SK-N-SH (cell line): Measurements from ENCODE around the gene TBXAS1. TPM values are rescaled to one million over a fixed set of nuclear protein-coding genes. Genes with fewer than 3 reads are reported as not detected.

Experiments
- CTCF ChIA-PET: fragments of 300-600, 350-600 bp; formaldehyde crosslinking; extraction: SDS; loops from one replicate; lab custom pipeline; 2021; lab: Yijun Ruan, JAX
- POLR2A ChIA-PET: fragments of 350-600 bp; sonication (Branson Sonifier 250); formaldehyde crosslinking; extraction: SDS; loops from one replicate; lab custom pipeline; 2020; ENCODE audit warnings: antibody characterized with exemption, inconsistent platforms; lab: Yijun Ruan, JAX
- DNase-seq: peaks from one replicate; pipeline ENCODE4 v3.0.0; 2012
- H2AFZ ChIP-seq: fragments of 200-600 bp; sonication (generic); 2 replicates; pipeline ENCODE4 v1.8.1; 2016; ENCODE audit warnings: antibody characterized with exemption, mild to moderate bottlenecking, low read depth
- H3F3A ChIP-seq: fragments of 200-600 bp; sonication (generic); replicated peaks from 2 replicates; pipeline ENCODE3; 2016; ENCODE audit warnings: antibody characterized with exemption, mild to moderate bottlenecking; ENCODE audit not compliant: insufficient read depth
- H3K27ac ChIP-seq, 2 experiments: fragments of 200-500 bp in 1 of 2; fragments of 200-600 bp in 1 of 2; sonication (Bioruptor generic) in 1 of 2; sonication (generic), shearing (Covaris generic) in 1 of 2; 2 replicates each; pipeline versions ENCODE4 v1.5.1 to v1.6.1; 2014 to 2016; ENCODE audit warnings: low read depth in 2 of 2, inconsistent platforms in 1 of 2, low read length in 1 of 2, mild to moderate bottlenecking in 1 of 2, mixed read lengths in 1 of 2
- H3K27me3 ChIP-seq: fragments of 200-600 bp; sonication (generic), shearing (Covaris generic); 2 replicates; pipeline ENCODE4 v1.6.1; 2016; ENCODE audit warnings: mixed run types; ENCODE audit not compliant: insufficient read depth
- H3K36me3 ChIP-seq, 2 experiments: fragments of 200-500 bp in 1 of 2; fragments of 200-600 bp in 1 of 2; sonication (Bioruptor generic) in 1 of 2; sonication (generic) in 1 of 2; replicated peaks in 1 of 2; 2 replicates each; pipeline versions ENCODE3 to v1.5.1; 2014 to 2016; ENCODE audit warnings: low read length in 1 of 2, mild to moderate bottlenecking in 1 of 2; ENCODE audit not compliant: insufficient read depth in 2 of 2, control insufficient read depth in 1 of 2
- H3K4me1 ChIP-seq, 2 experiments: fragments of 200-500 bp in 1 of 2; fragments of 200-600 bp in 1 of 2; sonication (Bioruptor generic) in 1 of 2; sonication (generic), shearing (Covaris generic) in 1 of 2; 2 replicates each; pipeline versions ENCODE4 v1.5.1 to v1.6.1; 2014 to 2016; ENCODE audit warnings: low read depth in 1 of 2, low read length in 1 of 2, mixed run types in 1 of 2; ENCODE audit not compliant: insufficient read depth in 2 of 2, control insufficient read depth in 1 of 2
- H3K4me2 ChIP-seq: fragments of 200-600 bp; sonication (generic), shearing (Covaris generic); 2 replicates; pipeline ENCODE4 v1.6.1; 2017; ENCODE audit warnings: mixed run types
- H3K4me3 ChIP-seq, 2 experiments: fragments of 200-500 bp in 1 of 2; fragments of 200-600 bp in 1 of 2; sonication (Bioruptor generic) in 1 of 2; sonication (generic), shearing (Covaris generic) in 1 of 2; 2 replicates each; pipeline versions ENCODE4 v1.5.1 to v1.8.1; 2014 to 2016; ENCODE audit warnings: low read depth in 2 of 2, inconsistent platforms in 1 of 2, low read length in 1 of 2, mild to moderate bottlenecking in 1 of 2, mixed read lengths in 1 of 2, moderate library complexity in 1 of 2
- H3K79me2 ChIP-seq: fragments of 200-600 bp; sonication (generic); 2 replicates; pipeline ENCODE4 v1.8.1; 2017; ENCODE audit warnings: mild to moderate bottlenecking; ENCODE audit not compliant: insufficient read depth
- H3K9ac ChIP-seq: fragments of 200-600 bp; sonication (generic); 2 replicates; pipeline ENCODE4 v1.6.1; 2017; ENCODE audit warnings: mixed run types
- H3K9me2 ChIP-seq: fragments of 200-600 bp; sonication (generic); 2 replicates; pipeline ENCODE4 v1.6.1; 2017; ENCODE audit warnings: mixed run types
- H3K9me3 ChIP-seq: fragments of 200-600 bp; sonication (generic); 2 replicates; pipeline ENCODE4 v1.6.1; 2017; ENCODE audit warnings: mixed run types, mild to moderate bottlenecking, moderate library complexity
- H4K20me1 ChIP-seq: fragments of 200-600 bp; sonication (generic); 2 replicates; pipeline ENCODE4 v1.6.1; 2017; ENCODE audit warnings: mild to moderate bottlenecking, mixed run types; ENCODE audit not compliant: insufficient read depth
- CHD2 ChIP-seq: fragments of 150-350 bp; IDR thresholded peaks from 2 replicates; pipeline ENCODE4 v1.6.1; 2018; ENCODE audit warnings: low read length; ENCODE audit not compliant: partially characterized antibody
- CTCF ChIP-seq: fragments of 200-600 bp; sonication (generic); IDR thresholded peaks from 2 replicates; pipeline ENCODE4 v1.6.1; 2017; ENCODE audit warnings: antibody characterized with exemption, mild to moderate bottlenecking, moderate library complexity
- FOSL2 ChIP-seq: IDR thresholded peaks from 2 replicates; pipeline ENCODE4 v1.4.0; 2012; ENCODE audit warnings: low read depth, mild to moderate bottlenecking, moderate library complexity, borderline replicate concordance
- IRF3 ChIP-seq: fragments of 150-350 bp; IDR thresholded peaks from 2 replicates; pipeline ENCODE4 v1.6.1; 2016; ENCODE audit warnings: mild to moderate bottlenecking, low read depth, low read length
- JUND ChIP-seq: IDR thresholded peaks from 2 replicates; pipeline ENCODE4 v1.4.0; 2012
- MAX ChIP-seq: IDR thresholded peaks from 2 replicates; pipeline ENCODE4 v1.4.0; 2012; ENCODE audit warnings: low read depth
- NRF1 ChIP-seq: IDR thresholded peaks from 2 replicates; pipeline ENCODE4 v1.6.1; 2012; ENCODE audit warnings: low read depth, mild to moderate bottlenecking, low read length
- POLR2AphosphoS5 ChIP-seq: IDR thresholded peaks from 2 replicates; pipeline ENCODE4 v1.6.1; 2012; ENCODE audit warnings: low read depth, low read length
- RCOR1 ChIP-seq: fragments of 150-350 bp; IDR thresholded peaks from 2 replicates; pipeline ENCODE4 v1.6.1; 2017; ENCODE audit warnings: antibody characterized with exemption, low read length
- REST ChIP-seq: IDR thresholded peaks from 2 replicates; pipeline ENCODE4 v1.6.1; 2012; ENCODE audit warnings: mild to moderate bottlenecking, low read depth, low read length, moderate library complexity
- SIN3A ChIP-seq: IDR thresholded peaks from 2 replicates; pipeline ENCODE4 v1.6.1; 2012; ENCODE audit warnings: low read depth, mild to moderate bottlenecking, low read length, moderate library complexity, borderline replicate concordance
- SMC3 ChIP-seq: IDR thresholded peaks from 2 replicates; pipeline ENCODE4 v1.6.1; 2012; ENCODE audit warnings: low read depth, low read length, improper control_type of control experiment
- TAF1 ChIP-seq: IDR thresholded peaks from 2 replicates; pipeline ENCODE4 v1.6.1; 2012; ENCODE audit warnings: low read depth, mild to moderate bottlenecking, low read length, moderate library complexity, borderline replicate concordance
- TCF12 ChIP-seq: IDR thresholded peaks from 2 replicates; pipeline ENCODE4 v1.4.0; 2012
- YY1 ChIP-seq: IDR thresholded peaks from 2 replicates; pipeline ENCODE4 v1.4.0; 2012; ENCODE audit warnings: low read depth, mild to moderate bottlenecking
- WGBS: methylation state at CpG from one replicate; pipeline ENCODE4 v1.1.6; 2017; ENCODE audit warnings: low lambda C conversion rate; 5-methylcytosine and 5-hydroxymethylcytosine counted together
- polyA plus RNA-seq, 3 experiments: library from polyadenylated mRNA; depleted of rRNA; stranded (reverse); fragments of >200 nt; gene quantifications; 2 replicates each; pipeline ENCODE4 v1.2.3, GENCODE V29; 2012
- TF ChIP-seq, protein P1 (sequence below): fragments of 150-350 bp; IDR thresholded peaks from 2 replicates; pipeline ENCODE4 v1.6.1; 2017; ENCODE audit warnings: antibody characterized with exemption, low read length, low read depth, borderline replicate concordance
- TF ChIP-seq, protein P2 (sequence below): IDR thresholded peaks from 2 replicates; pipeline ENCODE4; 2012

Gene TBXAS1
- polyA plus RNA-seq, 1 of the 3 experiments (the other 2 are of a cell fraction): 4.4 TPM

GRCh38 chr7:140045697-140046096 lies 216.6 kb downstream of the TBXAS1 start (continued):
- TF ChIP-seq, protein P1, sequence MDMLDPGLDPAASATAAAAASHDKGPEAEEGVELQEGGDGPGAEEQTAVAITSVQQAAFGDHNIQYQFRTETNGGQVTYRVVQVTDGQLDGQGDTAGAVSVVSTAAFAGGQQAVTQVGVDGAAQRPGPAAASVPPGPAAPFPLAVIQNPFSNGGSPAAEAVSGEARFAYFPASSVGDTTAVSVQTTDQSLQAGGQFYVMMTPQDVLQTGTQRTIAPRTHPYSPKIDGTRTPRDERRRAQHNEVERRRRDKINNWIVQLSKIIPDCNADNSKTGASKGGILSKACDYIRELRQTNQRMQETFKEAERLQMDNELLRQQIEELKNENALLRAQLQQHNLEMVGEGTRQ: no peak
- TF ChIP-seq REST: no peak
- TF ChIP-seq SMC3: no peak
- TF ChIP-seq FOSL2: no peak
- no peak for TF ChIP-seq CTCF
- TF ChIP-seq TAF1: no peak

DNA sequence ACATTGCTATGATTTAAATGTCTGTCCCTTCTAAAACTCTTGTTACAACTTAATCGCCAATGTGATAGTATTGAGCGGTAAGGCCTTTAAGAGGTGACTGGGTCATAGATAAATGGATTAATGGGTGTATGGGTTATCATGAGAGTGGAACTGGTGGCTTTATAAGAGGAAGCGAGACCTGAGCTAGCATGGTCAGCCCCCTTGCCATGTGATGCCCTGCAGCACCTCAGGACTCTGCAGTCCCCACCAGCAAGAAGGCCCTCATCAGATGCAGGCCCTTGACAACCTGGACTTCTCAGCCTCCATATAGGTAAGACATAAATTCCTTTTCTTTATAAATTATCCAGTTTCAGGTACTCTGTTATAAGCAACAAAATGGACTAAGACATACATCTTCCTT lies 218.1 kb downstream of the TBXAS1 start:
- H3K4me1 ChIP-seq: peaks cover 3 to 4% of the 10 kb centered on the region in 2 experiments; a peak in 3 of 4 replicates
- H3K9ac ChIP-seq: no peak overlapping the region
- no peaks in the 10 kb centered on the region for H3K79me2 ChIP-seq
- no peaks in the 10 kb centered on the region for H3K27me3 ChIP-seq
- no peak for DNase-seq
- ChIA-PET CTCF (interaction anchor here (1.0 to 2.0 kb wide), 3 partner anchors 10 to 403 kb away, joined by 3 to 5 read pairs (median 4); no protein-coding TSS in a partner anchor), POLR2A (no interaction called here)
- no peak overlapping the region for H3K4me2 ChIP-seq
- no peaks in the 10 kb centered on the region for H4K20me1 ChIP-seq
- WGBS: 98% methylated on average over 3 of the region's 3 CpGs
- H3K9me2 ChIP-seq: no peaks in the 10 kb centered on the region
- H3K9me3 ChIP-seq: no peaks in the 10 kb centered on the region
- H3F3A ChIP-seq: no peaks in the 10 kb centered on the region
- no peak overlapping the region for H2AFZ ChIP-seq
- no peak overlapping the region for H3K27ac ChIP-seq
- peaks cover 0 to 5% of the 10 kb centered on the region in 2 experiments for H3K36me3 ChIP-seq
- H3K4me3 ChIP-seq: no peak overlapping the region
- TF ChIP-seq SMC3: no peak
- no peak for TF ChIP-seq JUND
- no peak for TF ChIP-seq RCOR1
- no peak for TF ChIP-seq YY1
- no peak for TF ChIP-seq TAF1
- TF ChIP-seq CTCF: no peak
- TF ChIP-seq, protein P1: no peak
- TF ChIP-seq SIN3A: no peak
- no peak for TF ChIP-seq CHD2
- no peak for TF ChIP-seq POLR2AphosphoS5
- no peak for TF ChIP-seq TCF12
- no peak for TF ChIP-seq IRF3
- TF ChIP-seq, protein P2, sequence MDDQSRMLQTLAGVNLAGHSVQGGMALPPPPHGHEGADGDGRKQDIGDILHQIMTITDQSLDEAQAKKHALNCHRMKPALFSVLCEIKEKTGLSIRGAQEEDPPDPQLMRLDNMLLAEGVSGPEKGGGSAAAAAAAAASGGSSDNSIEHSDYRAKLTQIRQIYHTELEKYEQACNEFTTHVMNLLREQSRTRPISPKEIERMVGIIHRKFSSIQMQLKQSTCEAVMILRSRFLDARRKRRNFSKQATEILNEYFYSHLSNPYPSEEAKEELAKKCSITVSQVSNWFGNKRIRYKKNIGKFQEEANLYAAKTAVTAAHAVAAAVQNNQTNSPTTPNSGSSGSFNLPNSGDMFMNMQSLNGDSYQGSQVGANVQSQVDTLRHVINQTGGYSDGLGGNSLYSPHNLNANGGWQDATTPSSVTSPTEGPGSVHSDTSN: no peak
- TF ChIP-seq MAX: no peak
- TF ChIP-seq NRF1: no peak
